GF-D8 (cell line): Measurements from ENCODE around the gene COX19.
A peak's percentile ranks its signal among the peaks of the same experiment; 100 is the strongest.

Experiments
- DNase-seq: peaks from one replicate; lab custom pipeline; 2025; lab: John Stamatoyannopoulos, UW

Gene COX19

DNA sequence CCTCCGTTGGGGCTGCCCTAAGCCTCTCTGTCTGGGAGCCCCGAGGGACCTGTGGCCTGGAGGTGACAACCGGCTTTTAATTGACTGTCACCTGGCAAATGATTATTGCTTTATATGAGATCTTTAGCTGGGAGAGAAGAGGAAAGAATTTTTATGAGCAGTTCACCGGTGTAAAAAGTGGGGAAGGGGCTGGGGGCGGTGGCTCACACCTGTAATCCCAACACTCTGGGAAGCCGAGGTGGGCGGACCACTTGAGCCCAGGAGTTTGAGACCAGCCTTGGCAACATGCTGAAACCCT is 2.6 kb upstream of the COX19 start:
- DNase-seq, result no peak

- DNase-seq, result no peak
Observed at GRCh38 chr7:977326-978048, 2.1 kb upstream of the COX19 start.

DNA sequence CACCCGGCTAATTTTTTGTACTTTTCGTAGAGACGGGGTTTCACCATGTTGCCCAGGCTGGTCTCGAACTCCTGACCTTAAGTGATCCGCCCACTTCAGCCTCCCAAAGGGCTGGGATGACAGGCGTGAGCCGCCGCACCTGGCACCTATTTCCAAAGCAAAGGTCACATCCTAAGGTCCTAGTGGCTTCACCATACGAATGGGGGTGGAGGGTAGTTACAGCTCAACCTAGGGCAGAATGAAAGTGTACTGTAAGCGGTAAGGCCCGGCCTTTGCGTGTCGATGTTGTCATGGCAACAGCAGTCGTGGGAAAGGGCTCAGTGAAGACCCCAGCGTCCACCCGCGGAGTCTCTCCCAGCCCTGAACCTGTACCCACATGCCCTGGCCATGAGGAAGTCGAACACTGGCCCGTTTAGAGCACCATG is 1.6 kb upstream of the COX19 start:
- DNase-seq, result no peak

- no peak for DNase-seq
Observed at GRCh38 chr7:975702-976473, 539 bp upstream of the COX19 start.

- DNase-seq, result no peak
Observed at GRCh38 chr7:974172-974571, 1.2 kb downstream of the COX19 start.

DNA sequence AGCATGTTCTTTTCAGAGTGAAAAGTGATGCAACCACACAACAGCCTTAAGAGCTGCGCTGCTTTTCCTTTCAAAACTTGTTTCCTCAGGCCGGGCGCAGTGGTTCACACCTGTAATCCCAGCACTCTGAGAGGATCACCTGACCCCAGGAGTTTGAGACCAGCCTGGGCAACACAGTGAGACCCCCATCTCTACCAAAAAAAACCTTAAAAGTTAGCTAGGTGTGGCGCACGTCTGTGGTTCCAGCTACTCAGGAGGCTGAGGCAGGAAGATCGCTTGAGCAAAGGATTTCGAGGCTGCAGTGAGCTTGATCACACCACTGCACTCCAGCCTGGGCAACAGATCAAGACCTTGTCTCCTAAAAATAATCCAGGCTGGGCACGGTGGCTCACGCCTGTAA is 2.0 kb downstream of the COX19 start:
- DNase-seq, result no peak

- DNase-seq, result no peak
Observed at GRCh38 chr7:972676-973309, 2.6 kb downstream of the COX19 start.

GRCh38 chr7:972110-972509 is 3.2 kb downstream of the COX19 start:
- DNase-seq, result no peak

DNA sequence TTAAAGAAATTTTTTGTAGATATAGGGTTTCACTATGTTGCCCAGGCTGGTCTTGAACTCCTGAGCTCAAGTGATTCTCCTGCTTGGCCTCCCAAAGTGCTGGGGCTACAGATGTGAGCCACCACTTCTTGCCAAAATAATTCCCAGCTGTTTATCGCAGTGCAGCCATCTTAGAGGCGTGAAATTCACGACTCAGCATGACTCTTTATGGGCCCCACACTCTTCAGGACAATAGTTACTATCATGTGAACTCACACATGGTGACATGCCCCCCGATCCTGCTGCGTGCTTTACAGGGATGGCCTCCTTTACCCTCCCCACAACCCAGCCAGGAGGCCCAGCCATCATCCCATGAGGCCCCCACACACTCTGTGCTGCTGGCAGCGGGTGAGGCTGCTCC is 4.6 kb downstream of the COX19 start:
- no peak for DNase-seq

GRCh38 chr7:969403-969802 is 5.9 kb downstream of the COX19 start:
- DNase-seq, result no peak

- no peak for DNase-seq
Observed at GRCh38 chr7:968205-969105, 6.9 kb downstream of the COX19 start.

GRCh38 chr7:967361-968082 is 7.8 kb downstream of the COX19 start:
- DNase-seq, result no peak

DNA sequence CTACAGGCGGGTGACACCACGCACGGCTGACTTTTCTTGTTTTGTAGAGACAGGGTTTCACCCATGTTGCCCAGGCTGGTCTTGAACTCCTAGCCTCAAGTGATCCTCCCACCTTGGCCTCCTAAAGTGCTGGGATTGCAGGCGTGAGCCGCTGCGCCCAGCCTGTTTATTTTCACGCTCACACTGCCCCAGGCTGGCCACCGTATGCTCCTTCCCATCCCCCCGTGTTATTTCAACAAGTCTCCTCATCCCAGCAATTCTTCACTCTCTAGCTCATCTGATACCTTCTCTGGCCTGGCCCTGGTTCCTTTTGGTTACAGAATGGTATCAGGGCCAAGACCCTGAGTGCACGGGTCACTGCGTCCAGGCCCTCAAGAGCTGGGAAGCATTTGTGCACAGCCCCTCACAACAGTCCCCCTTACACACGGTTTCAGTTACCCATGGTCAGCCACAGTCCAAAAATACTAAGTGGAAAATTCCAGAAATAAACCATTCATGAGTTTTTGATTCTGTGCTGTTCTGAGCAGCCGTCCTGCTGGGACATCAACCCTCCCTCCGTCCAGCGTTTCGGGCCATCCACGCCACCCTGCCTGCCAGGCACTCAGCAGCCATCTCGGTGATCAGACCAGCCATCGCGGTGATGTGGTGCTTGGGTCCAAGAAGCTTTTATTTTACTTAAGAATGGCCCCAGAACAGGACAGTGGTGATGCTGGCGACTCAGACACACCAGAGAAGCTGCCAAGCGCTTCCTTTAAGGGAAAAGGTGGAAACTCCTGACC is 8.9 kb downstream of the COX19 start:
- no peak for DNase-seq

GRCh38 chr7:964401-965231 is 10.7 kb downstream of the COX19 start:
- peak; percentile 64 for DNase-seq

DNA sequence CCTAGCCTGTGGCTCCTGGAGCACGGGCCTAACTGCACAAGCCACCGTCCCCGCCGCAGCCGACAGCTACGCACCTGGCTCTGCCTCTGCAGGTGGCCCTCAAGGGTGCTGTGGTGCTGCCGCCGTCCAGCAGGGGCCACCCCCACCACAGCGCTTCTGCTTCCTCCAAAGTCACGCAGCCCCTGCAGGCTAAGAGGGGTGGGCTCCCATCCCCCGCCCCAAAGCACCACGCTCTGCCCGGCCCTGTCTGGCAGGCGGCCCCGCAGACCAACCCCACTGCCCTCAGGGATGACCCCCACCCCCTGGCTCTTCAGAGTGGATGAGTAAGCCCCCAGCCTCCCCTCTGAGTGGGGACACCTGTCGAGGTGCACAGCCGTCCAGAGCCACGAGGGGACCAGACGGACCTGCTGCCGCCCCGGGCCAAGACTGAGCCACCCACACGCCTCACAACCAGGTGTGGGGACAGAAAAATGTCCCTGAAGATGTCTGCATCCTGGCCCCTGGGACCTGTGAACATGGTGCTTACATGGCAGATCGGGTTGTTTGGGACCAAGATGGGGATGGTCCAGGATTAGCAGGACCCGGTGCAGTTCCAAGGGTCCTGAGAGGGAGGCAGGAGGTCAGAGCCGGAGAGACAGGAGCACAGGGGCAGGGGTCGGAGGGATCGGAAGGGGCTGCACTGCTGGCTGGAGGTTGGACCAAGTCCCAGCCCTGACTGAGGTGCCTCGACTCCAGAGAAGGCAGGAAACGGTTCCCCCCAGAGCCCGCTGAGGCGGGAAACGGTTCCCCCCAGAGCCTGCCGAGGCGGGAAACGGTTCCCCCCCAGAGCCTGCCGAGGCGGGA is 11.9 kb downstream of the COX19 start:
- no peak for DNase-seq

DNA sequence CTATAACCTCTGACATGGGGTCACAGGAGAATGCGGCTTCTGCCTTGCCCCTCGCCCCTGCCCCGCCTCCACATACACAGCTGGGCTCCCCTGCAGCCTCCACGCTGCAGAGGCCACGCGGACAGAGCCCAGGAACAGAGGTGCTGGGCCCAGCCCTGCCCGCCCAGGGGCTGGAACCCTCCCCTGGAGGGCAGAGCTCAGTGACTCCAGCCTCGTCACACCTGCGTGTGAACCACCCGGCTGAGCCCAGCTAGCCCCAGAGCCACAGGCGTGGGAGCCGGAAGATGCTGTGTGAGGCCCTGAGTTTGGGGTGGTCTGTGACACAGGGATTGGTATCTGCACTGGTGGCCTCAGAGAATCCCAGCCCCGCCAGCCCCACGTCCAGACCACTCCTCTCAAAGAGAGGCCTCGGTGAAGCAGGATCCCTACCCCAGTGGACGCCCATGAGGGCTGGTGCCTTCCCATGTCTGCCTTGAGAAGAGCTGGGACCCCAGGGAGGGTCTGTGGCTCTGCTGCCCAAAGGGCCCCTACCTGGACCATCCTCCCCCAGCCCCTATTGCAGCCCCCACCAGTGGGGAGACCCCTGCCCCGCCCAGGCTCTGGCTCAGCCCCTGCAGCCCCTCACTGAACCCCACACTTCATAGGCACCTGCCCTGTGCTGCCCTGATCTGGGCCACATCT is 12.8 kb downstream of the COX19 start:
- DNase-seq, result no peak

GRCh38 chr7:961546-962400 is 13.6 kb downstream of the COX19 start:
- no peak for DNase-seq
